LNCAP (cell line): Measurements from ENCODE around the gene BICC1.

ENCODE experiments used
- CTCF ChIP-seq: fragments of 450-650 bp; IDR thresholded peaks from 2 replicates; pipeline ENCODE4 v1.5.1; 2017; ENCODE audit warnings: mild to moderate bottlenecking

BICC1 gene

GRCh38 chr10:58590924-58591323 lies 78.3 kb downstream of the BICC1 start:
- no peak for TF ChIP-seq CTCF

GRCh38 chr10:58593008-58593407 lies 80.3 kb downstream of the BICC1 start:
- no peak for TF ChIP-seq CTCF

GRCh38 chr10:58599927-58600553 lies 87.4 kb downstream of the BICC1 start:
- TF ChIP-seq CTCF, result no peak

- no peak for TF ChIP-seq CTCF
These were observed 95.7 kb downstream of the BICC1 start for GRCh38 chr10:58608351-58608750.

- no peak for TF ChIP-seq CTCF
These were observed 96.3 kb downstream of the BICC1 start for GRCh38 chr10:58608826-58609531.

- no peak for TF ChIP-seq CTCF
These were observed 97.0 kb downstream of the BICC1 start for GRCh38 chr10:58609532-58610150.

- no peak for TF ChIP-seq CTCF
These were observed 102.7 kb downstream of the BICC1 start for GRCh38 chr10:58615237-58615935.
